Activated CD8-positive, alpha-beta T cell treated with anti-CD3 and anti-CD28 coated beads for 36 hours (primary cell): ENCODE data around the gene ALDH1A1. TPM values are rescaled to one million over a fixed set of nuclear protein-coding genes. Genes with fewer than 3 reads are reported as not detected.

Experiments
- ATAC-seq: fragments of 200-7000 bp; cut with Tn5 transposase; one replicate; pipeline ENCODE4 v1.10.0; 2021; ENCODE audit warnings: mild to moderate bottlenecking, moderate library complexity
- CTCF ChIA-PET: fragments of 350-600 bp; sonication (Branson Sonifier 250); formaldehyde crosslinking; loops from one replicate; lab custom pipeline; 2021; ENCODE audit warnings: antibody characterized with exemption; lab: Charles Lee
- POLR2A ChIA-PET: fragments of 350-600 bp; sonication (Branson Sonifier 250); formaldehyde crosslinking; loops from one replicate; lab custom pipeline; 2021; ENCODE audit warnings: antibody characterized with exemption; lab: Charles Lee
- DNase-seq: peaks from one replicate; pipeline ENCODE4 v3.0.0-alpha.2; 2020
- H3K27ac Mint-ChIP-seq: one replicate; pipeline ENCODE4 v1.8.0; 2021; ENCODE audit warnings: mild to moderate bottlenecking, mixed read lengths
- H3K27me3 Mint-ChIP-seq: one replicate; pipeline ENCODE4 v1.8.0; 2021; ENCODE audit warnings: mixed read lengths
- H3K36me3 Mint-ChIP-seq: one replicate; pipeline ENCODE4 v1.8.0; 2021; ENCODE audit warnings: low read depth, mixed read lengths
- H3K4me1 Mint-ChIP-seq: one replicate; pipeline ENCODE4 v1.8.0; 2021; ENCODE audit warnings: low read depth, mixed read lengths
- H3K4me3 Mint-ChIP-seq: one replicate; pipeline ENCODE4 v1.8.0; 2021; ENCODE audit warnings: mild to moderate bottlenecking, moderate library complexity, mixed read lengths
- H3K9me3 Mint-ChIP-seq: one replicate; pipeline ENCODE4 v1.8.0; 2021; ENCODE audit warnings: mixed read lengths
- CTCF ChIP-seq: fragments of 200-600 bp; IDR thresholded peaks from one replicate; pipeline ENCODE4 v1.8.0; 2022; ENCODE audit warnings: antibody characterized with exemption, mild to moderate bottlenecking
- intact Hi-C: fragments of 100-400 bp; cut with micrococcal nuclease; formaldehyde crosslinking; loops from one replicate; pipeline ENCODE4 v1.10.0; 2022
- total RNA-seq, 2 experiments: library from RNA; stranded (reverse); gene quantifications; one replicate each; pipeline ENCODE4 v1.2.3, GENCODE V29; 2021

ALDH1A1 gene
- total RNA-seq, 2 experiments from 2014 or later = not detected

DNA sequence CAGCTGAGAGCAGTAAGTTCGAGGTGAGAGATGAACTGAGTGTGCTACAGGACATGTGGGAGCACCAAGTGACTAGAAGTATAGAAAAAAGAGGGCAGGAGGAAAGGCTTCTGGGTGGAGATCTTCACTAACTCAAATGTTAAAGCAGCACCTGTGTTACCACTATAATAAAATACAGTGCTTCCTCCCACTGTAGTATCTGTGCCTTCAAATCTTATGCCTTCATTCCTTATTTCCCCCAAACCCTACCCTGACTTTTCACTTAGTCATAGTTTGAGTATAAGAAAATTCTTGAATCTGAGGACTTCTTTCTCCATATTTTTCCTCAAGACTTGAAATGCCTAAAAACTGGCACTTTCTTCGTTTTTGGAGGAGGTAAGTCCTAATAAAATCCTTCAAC is 61.8 kb downstream of the ALDH1A1 start:
- Mint-ChIP-seq H3K4me3 (no peak overlapping the region), H3K4me1 (no peaks in the 10 kb centered on the region), H3K36me3 (no peaks in the 10 kb centered on the region), H3K9me3 (no peaks in the 10 kb centered on the region), H3K27me3 (peaks cover 3% of the 10 kb centered on the region), H3K27ac (no peak overlapping the region)
- ChIA-PET CTCF (no interaction called here), POLR2A (no interaction called here)
- intact Hi-C loops = no loop called here
- DNase-seq = no peak
- ATAC-seq = no peak
- no peak for TF ChIP-seq CTCF

GRCh38 chr9:72888943-72889342 is 63.9 kb downstream of the ALDH1A1 start:
- no peaks in the 10 kb centered on the region for H3K4me1 Mint-ChIP-seq
- H3K27ac Mint-ChIP-seq = no peak overlapping the region
- H3K4me3 Mint-ChIP-seq = no peak overlapping the region
- intact Hi-C loops = no loop called here
- DNase-seq (no peak), ATAC-seq (no peak)
- no peaks in the 10 kb centered on the region for H3K9me3 Mint-ChIP-seq
- POLR2A ChIA-PET = no interaction called here
- H3K27me3 Mint-ChIP-seq = peaks cover 2% of the 10 kb centered on the region
- no peaks in the 10 kb centered on the region for H3K36me3 Mint-ChIP-seq
- CTCF ChIA-PET = interaction anchor here (1.0 kb wide), 1 partner anchor 134 kb away, joined by 4 read pairs; no protein-coding TSS in a partner anchor
- TF ChIP-seq CTCF = no peak

- peaks cover 2% of the 10 kb centered on the region for H3K27me3 Mint-ChIP-seq
- intact Hi-C loops = no loop called here
- DNase-seq = no peak
- no peak for TF ChIP-seq CTCF
- H3K27ac Mint-ChIP-seq = no peak overlapping the region
- H3K4me1 Mint-ChIP-seq = no peaks in the 10 kb centered on the region
- no peaks in the 10 kb centered on the region for H3K36me3 Mint-ChIP-seq
- H3K4me3 Mint-ChIP-seq = no peak overlapping the region
- no peaks in the 10 kb centered on the region for H3K9me3 Mint-ChIP-seq
- ChIA-PET CTCF (interaction anchor here (1.0 kb wide), 1 partner anchor 135 kb away, joined by 4 read pairs; no protein-coding TSS in a partner anchor), POLR2A (no interaction called here)
- no peak for ATAC-seq
These were observed 64.8 kb downstream of the ALDH1A1 start for GRCh38 chr9:72888067-72888466.

- DNase-seq (no peak), ATAC-seq (no peak)
- intact Hi-C loops = no loop called here
- Mint-ChIP-seq H3K4me1 (no peaks in the 10 kb centered on the region), H3K4me3 (no peak overlapping the region), H3K9me3 (no peaks in the 10 kb centered on the region), H3K27ac (no peak overlapping the region), H3K27me3 (peaks cover 2% of the 10 kb centered on the region), H3K36me3 (no peaks in the 10 kb centered on the region)
- CTCF ChIA-PET = no interaction called here
- TF ChIP-seq CTCF = no peak
- POLR2A ChIA-PET = no interaction called here
These were observed 66.5 kb downstream of the ALDH1A1 start for GRCh38 chr9:72886386-72886785.

GRCh38 chr9:72884508-72884907 is 68.3 kb downstream of the ALDH1A1 start:
- H3K36me3 Mint-ChIP-seq = no peaks in the 10 kb centered on the region
- no peaks in the 10 kb centered on the region for H3K4me1 Mint-ChIP-seq
- H3K4me3 Mint-ChIP-seq = no peak overlapping the region
- H3K9me3 Mint-ChIP-seq = no peaks in the 10 kb centered on the region
- no peak for TF ChIP-seq CTCF
- ChIA-PET POLR2A (no interaction called here), CTCF (no interaction called here)
- intact Hi-C loops = no loop called here
- no peak overlapping the region for H3K27ac Mint-ChIP-seq
- no peak for DNase-seq
- no peak for ATAC-seq
- peaks cover 4% of the 10 kb centered on the region for H3K27me3 Mint-ChIP-seq
